ENCODE results near the gene GET3. TPM values are rescaled to one million over a fixed set of nuclear protein-coding genes. Genes with fewer than 3 reads are reported as not detected.

Gene GET3
- total and polyA plus RNA-seq, 2 of the 13 experiments (the other 11 are each of a cell fraction or from before 2014, with no cell fraction given): 57.7 to 59.4 TPM

DNA sequence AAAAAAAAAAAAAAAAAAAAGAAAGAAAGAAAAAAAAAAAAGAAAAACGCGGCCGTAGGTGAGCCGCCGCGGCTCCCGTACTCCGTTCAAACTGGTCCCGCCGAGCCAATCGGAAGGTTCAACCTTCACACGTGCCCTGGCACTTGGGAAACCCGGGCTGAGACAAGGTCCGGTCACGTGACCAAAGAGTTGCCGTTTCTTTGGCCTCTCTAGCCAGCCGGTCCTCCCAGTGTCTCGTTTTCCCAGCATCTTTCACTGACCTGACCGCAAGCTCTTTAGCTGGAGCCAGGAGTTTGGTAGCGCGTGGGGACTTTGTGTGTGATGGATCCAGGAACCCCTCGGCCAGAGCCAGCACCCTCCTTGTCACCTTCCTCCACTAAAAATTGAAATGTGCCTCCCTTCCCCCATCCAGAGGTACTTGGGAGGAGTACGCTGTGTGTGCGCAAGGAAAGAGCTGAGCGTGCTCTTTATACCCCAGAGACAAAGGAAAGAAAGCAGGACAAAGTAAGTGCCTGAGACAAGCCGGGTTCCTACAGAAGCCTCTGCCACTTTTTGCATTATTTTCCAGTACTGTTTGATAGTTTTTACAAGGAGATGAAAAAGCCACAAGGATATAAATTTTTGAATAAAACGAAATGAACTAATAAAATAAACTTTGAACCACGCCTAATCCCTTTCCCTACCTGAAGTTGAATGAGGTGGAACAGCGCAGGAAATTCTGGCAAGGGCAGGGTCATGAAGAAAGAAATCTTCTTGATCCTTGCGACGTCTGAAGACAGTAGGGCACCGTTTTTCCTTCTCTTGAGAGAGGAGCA lies 14.5 kb upstream of the GET3 start (continued):
- peak; percentile 39; the same call in 1 of the 2 replicates for TF ChIP-seq FOXK2 (IDR thresholded peaks at IDR 0.05)
- peak; percentile 84 for TF ChIP-seq ZNF143 (CRISPR knock-in tag; IDR thresholded peaks at IDR 0.05)
- peak; percentile 69; the same call in 1 of the 2 replicates for TF ChIP-seq TAF1 (CRISPR knock-in tag; IDR thresholded peaks at IDR 0.05)
- peak; percentile 85 for TF ChIP-seq KDM2A (CRISPR knock-in tag; IDR thresholded peaks at IDR 0.05; ENCODE audit: borderline replicate concordance, low read depth)
- TF ChIP-seq, protein P1, sequence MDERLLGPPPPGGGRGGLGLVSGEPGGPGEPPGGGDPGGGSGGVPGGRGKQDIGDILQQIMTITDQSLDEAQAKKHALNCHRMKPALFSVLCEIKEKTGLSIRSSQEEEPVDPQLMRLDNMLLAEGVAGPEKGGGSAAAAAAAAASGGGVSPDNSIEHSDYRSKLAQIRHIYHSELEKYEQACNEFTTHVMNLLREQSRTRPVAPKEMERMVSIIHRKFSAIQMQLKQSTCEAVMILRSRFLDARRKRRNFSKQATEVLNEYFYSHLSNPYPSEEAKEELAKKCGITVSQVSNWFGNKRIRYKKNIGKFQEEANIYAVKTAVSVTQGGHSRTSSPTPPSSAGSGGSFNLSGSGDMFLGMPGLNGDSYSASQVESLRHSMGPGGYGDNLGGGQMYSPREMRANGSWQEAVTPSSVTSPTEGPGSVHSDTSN (CRISPR knock-in tag; IDR thresholded peaks at IDR 0.05): peak; percentile 23; the same call in 1 of the 2 replicates
- TF ChIP-seq ZNF354B (CRISPR knock-in tag; IDR thresholded peaks at IDR 0.05): no peak
- TF ChIP-seq BHLHE40 (IDR thresholded peaks at IDR 0.05; ENCODE audit: low read length): peak; percentile 99
- peak; percentile 74; the same call in 1 of the 2 replicates for TF ChIP-seq ZNF557 (CRISPR knock-in tag; IDR thresholded peaks at IDR 0.05)
- TF ChIP-seq PCBP1 (IDR thresholded peaks at IDR 0.05; ENCODE audit: borderline replicate concordance, low read depth, low read length): no peak
- no peak for TF ChIP-seq DPF2 (CRISPR knock-in tag; IDR thresholded peaks at IDR 0.05; ENCODE audit: borderline replicate concordance, low read depth)
- TF ChIP-seq, protein P2, sequence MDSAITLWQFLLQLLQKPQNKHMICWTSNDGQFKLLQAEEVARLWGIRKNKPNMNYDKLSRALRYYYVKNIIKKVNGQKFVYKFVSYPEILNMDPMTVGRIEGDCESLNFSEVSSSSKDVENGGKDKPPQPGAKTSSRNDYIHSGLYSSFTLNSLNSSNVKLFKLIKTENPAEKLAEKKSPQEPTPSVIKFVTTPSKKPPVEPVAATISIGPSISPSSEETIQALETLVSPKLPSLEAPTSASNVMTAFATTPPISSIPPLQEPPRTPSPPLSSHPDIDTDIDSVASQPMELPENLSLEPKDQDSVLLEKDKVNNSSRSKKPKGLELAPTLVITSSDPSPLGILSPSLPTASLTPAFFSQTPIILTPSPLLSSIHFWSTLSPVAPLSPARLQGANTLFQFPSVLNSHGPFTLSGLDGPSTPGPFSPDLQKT (CRISPR knock-in tag; IDR thresholded peaks at IDR 0.05; ENCODE audit: borderline replicate concordance): no peak
- peak; percentile 95 for TF ChIP-seq GABPB1 (CRISPR knock-in tag; IDR thresholded peaks at IDR 0.05)
- TF ChIP-seq, protein P3, sequence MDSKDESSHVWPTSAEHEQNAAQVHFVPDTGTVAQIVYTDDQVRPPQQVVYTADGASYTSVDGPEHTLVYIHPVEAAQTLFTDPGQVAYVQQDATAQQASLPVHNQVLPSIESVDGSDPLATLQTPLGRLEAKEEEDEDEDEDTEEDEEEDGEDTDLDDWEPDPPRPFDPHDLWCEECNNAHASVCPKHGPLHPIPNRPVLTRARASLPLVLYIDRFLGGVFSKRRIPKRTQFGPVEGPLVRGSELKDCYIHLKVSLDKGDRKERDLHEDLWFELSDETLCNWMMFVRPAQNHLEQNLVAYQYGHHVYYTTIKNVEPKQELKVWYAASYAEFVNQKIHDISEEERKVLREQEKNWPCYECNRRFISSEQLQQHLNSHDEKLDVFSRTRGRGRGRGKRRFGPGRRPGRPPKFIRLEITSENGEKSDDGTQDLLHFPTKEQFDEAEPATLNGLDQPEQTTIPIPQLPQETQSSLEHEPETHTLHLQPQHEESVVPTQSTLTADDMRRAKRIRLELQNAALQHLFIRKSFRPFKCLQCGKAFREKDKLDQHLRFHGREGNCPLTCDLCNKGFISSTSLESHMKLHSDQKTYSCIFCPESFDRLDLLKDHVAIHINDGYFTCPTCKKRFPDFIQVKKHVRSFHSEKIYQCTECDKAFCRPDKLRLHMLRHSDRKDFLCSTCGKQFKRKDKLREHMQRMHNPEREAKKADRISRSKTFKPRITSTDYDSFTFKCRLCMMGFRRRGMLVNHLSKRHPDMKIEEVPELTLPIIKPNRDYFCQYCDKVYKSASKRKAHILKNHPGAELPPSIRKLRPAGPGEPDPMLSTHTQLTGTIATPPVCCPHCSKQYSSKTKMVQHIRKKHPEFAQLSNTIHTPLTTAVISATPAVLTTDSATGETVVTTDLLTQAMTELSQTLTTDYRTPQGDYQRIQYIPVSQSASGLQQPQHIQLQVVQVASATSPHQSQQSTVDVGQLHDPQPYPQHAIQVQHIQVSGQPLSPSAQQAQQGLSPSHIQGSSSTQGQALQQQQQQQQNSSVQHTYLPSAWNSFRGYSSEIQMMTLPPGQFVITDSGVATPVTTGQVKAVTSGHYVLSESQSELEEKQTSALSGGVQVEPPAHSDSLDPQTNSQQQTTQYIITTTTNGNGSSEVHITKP (CRISPR knock-in tag; IDR thresholded peaks at IDR 0.05; ENCODE audit: low read depth): peak; percentile 48; the same call in 1 of the 2 replicates
- TF ChIP-seq, protein P4, sequence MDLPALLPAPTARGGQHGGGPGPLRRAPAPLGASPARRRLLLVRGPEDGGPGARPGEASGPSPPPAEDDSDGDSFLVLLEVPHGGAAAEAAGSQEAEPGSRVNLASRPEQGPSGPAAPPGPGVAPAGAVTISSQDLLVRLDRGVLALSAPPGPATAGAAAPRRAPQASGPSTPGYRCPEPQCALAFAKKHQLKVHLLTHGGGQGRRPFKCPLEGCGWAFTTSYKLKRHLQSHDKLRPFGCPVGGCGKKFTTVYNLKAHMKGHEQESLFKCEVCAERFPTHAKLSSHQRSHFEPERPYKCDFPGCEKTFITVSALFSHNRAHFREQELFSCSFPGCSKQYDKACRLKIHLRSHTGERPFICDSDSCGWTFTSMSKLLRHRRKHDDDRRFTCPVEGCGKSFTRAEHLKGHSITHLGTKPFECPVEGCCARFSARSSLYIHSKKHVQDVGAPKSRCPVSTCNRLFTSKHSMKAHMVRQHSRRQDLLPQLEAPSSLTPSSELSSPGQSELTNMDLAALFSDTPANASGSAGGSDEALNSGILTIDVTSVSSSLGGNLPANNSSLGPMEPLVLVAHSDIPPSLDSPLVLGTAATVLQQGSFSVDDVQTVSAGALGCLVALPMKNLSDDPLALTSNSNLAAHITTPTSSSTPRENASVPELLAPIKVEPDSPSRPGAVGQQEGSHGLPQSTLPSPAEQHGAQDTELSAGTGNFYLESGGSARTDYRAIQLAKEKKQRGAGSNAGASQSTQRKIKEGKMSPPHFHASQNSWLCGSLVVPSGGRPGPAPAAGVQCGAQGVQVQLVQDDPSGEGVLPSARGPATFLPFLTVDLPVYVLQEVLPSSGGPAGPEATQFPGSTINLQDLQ (CRISPR knock-in tag; IDR thresholded peaks at IDR 0.05): no peak
- peak; percentile 29; the same call in 1 of the 2 replicates for TF ChIP-seq SP4 (CRISPR knock-in tag; IDR thresholded peaks at IDR 0.05)
- TF ChIP-seq ZSCAN20 (CRISPR knock-in tag; IDR thresholded peaks at IDR 0.05; ENCODE audit: borderline replicate concordance): no peak
- peak; percentile 26 for TF ChIP-seq HNRNPLL (IDR thresholded peaks at IDR 0.05; ENCODE audit: low read depth, low read length, poor library complexity, severe bottlenecking)
- TF ChIP-seq ZNF564 (CRISPR knock-in tag; IDR thresholded peaks at IDR 0.05): no peak
- TF ChIP-seq, protein P5, sequence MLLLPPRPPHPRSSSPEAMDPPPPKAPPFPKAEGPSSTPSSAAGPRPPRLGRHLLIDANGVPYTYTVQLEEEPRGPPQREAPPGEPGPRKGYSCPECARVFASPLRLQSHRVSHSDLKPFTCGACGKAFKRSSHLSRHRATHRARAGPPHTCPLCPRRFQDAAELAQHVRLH (CRISPR knock-in tag; IDR thresholded peaks at IDR 0.05; ENCODE audit: borderline replicate concordance, low read depth): peak; percentile 50; the same call in 1 of the 2 replicates
- no peak for TF ChIP-seq ZNF235 (CRISPR knock-in tag; IDR thresholded peaks at IDR 0.05; ENCODE audit: borderline replicate concordance)

All from HepG2 (cell line).